ENCODE data around the gene DYNLT3. TPM values are rescaled to one million over a fixed set of nuclear protein-coding genes. Genes with fewer than 3 reads are reported as not detected.

DYNLT3 gene
- total RNA-seq, 1 experiment from 2014 or later: 5.7 TPM

GRCh38 chrX:37847733-37848197 is 394 bp upstream of the DYNLT3 start:
- H3K9ac ChIP-seq (ENCODE audit: extremely low read depth, insufficient read length, low read length): peak overlapping the region; percentile 65
- H2AFZ ChIP-seq (ENCODE audit: low read length): no peak overlapping the region

More at GRCh38 chrX:37847733-37848197, 394 bp upstream of the DYNLT3 start:
- H3K27ac ChIP-seq (ENCODE audit: insufficient read length, low read depth, low read length): no peak overlapping the region
- no peak overlapping the region for H2AK5ac ChIP-seq (ENCODE audit: insufficient read length, low read length)
- no peak overlapping the region for H2BK120ac ChIP-seq (ENCODE audit: low read depth, low read length, poor library complexity, severe bottlenecking)
- no peak overlapping the region for H2BK15ac ChIP-seq (ENCODE audit: low read depth, low read length)
- no peaks in the 10 kb centered on the region for H3K27me3 ChIP-seq (ENCODE audit: insufficient read depth, low read length)
- H4K8ac ChIP-seq (replicated peaks; ENCODE audit: insufficient read length, low read depth, low read length): no peak overlapping the region
- no peak overlapping the region for H2BK20ac ChIP-seq (ENCODE audit: low read depth, low read length, poor library complexity, severe bottlenecking)
- no peaks in the 10 kb centered on the region; a peak in 1 of 4 replicates for H3K4me1 Mint-ChIP-seq
- H4K20me1 ChIP-seq (ENCODE audit: control insufficient read depth, insufficient read depth, insufficient read length): no peaks in the 10 kb centered on the region
- H4K91ac ChIP-seq (ENCODE audit: insufficient read length, low read depth, low read length): no peak overlapping the region
- no peaks in the 10 kb centered on the region for H3K79me1 ChIP-seq (ENCODE audit: insufficient read depth, low read depth, low read length, poor library complexity, severe bottlenecking)
- peak overlapping the region; percentile 72 for H4K5ac ChIP-seq (ENCODE audit: insufficient read length, low read depth, low read length)
- no peaks in the 10 kb centered on the region; the same call in 1 of the 2 replicates for H3K27me3 Mint-ChIP-seq (ENCODE audit: low read depth)
- no peak overlapping the region for H2BK5ac ChIP-seq (ENCODE audit: insufficient read length, low read length)
- no peak overlapping the region for H3T11ph ChIP-seq (ENCODE audit: low read length)
- peaks cover 0 to 4% (median 4%) of the 10 kb centered on the region in 3 experiments; a peak in 4 of 7 replicates for H3K36me3 Mint-ChIP-seq (ENCODE audit: insufficient read depth in 1 of 3, low read depth in 3 of 3)
- H3K9me3 ChIP-seq (ENCODE audit: control insufficient read depth, low read depth, low read length): no peaks in the 10 kb centered on the region
- 0 out of 7 replicates have a peak overlapping the region, but pooled peaks of 1 of the 3 experiments have one; percentile 40 for H3K27ac Mint-ChIP-seq
- H3K23me2 ChIP-seq (ENCODE audit: insufficient read length, low read depth, low read length, poor library complexity, severe bottlenecking): no peaks in the 10 kb centered on the region
- DNase-seq: no peak
- H3K18ac ChIP-seq (ENCODE audit: insufficient read length, low read depth, low read length): peak overlapping the region; percentile 67
- no peaks in the 10 kb centered on the region for H3K79me2 ChIP-seq (ENCODE audit: insufficient read depth, low read length)
- no peaks in the 10 kb centered on the region for H3K4me1 ChIP-seq (ENCODE audit: insufficient read depth, low read length)
- H3K23ac ChIP-seq (ENCODE audit: insufficient read length, low read depth, low read length): no peak overlapping the region
- no peak for TF ChIP-seq CTCF (conservative IDR thresholded peaks at IDR 0.05)
- H3K4me3 Mint-ChIP-seq: peak overlapping the region; percentile 56 to 71
- peak overlapping the region; percentile 69; the same call in 1 of the 2 replicates for H3K14ac ChIP-seq (ENCODE audit: insufficient read depth, low read length)
- peaks cover 60 to 68% of the 10 kb centered on the region in 2 experiments for H3K9me3 Mint-ChIP-seq
- no peak overlapping the region for H3K4ac ChIP-seq (ENCODE audit: low read depth, low read length)
- WGBS (ENCODE audit: extremely low coverage, insufficient read length, low lambda C conversion rate): no CpG with 5 or more reads among the region's 5 CpGs
- no peak overlapping the region for H3K56ac ChIP-seq (ENCODE audit: insufficient read length, low read depth, low read length)
- peak overlapping the region; percentile 52 for H3K4me2 ChIP-seq (ENCODE audit: insufficient read depth, insufficient read length, low read length)
- H2BK12ac ChIP-seq (ENCODE audit: insufficient read length, low read depth, low read length): no peak overlapping the region
